ENCODE measurements around the gene POLG2. TPM values are rescaled to one million over a fixed set of nuclear protein-coding genes. Genes with fewer than 3 reads are reported as not detected.

POLG2 gene
- total and polyA plus RNA-seq, 2 of the 8 experiments (the other 6 are each of a cell fraction or from before 2014, with no cell fraction given): 9.7 to 34.3 TPM

GRCh38 chr17:64471440-64471839 lies 25.4 kb downstream of the POLG2 start (continued):
- no peak for TF ChIP-seq CBX8 (IDR thresholded peaks at IDR 0.05; ENCODE audit: borderline replicate concordance, low read depth, low read length)
- no peak for TF ChIP-seq POU5F1 (IDR thresholded peaks at IDR 0.05; ENCODE audit: low read depth, low read length)
- no peak for TF ChIP-seq GTF2F1 (IDR thresholded peaks at IDR 0.05; ENCODE audit: borderline replicate concordance, low read depth, low read length)
- TF ChIP-seq KDM5A (IDR thresholded peaks at IDR 0.05; ENCODE audit: low read length): no peak
